Liver (tissue), 9 donors: ENCODE results near the gene RPP21. TPM values are rescaled to one million over a fixed set of nuclear protein-coding genes. Genes with fewer than 3 reads are reported as not detected.

Experiments
- DNase-seq: peaks from one replicate; pipeline ENCODE4 v3.0.0-alpha.2; 2017; ENCODE audit warnings: low spot score
- H3K27ac ChIP-seq, 2 donors: one replicate each; pipeline ENCODE4 v1.7.0; 2013; ENCODE audit warnings: inconsistent platforms in 2 of 2, low read length in 2 of 2, control low read depth in 1 of 2, low read depth in 1 of 2, mild to moderate bottlenecking in 1 of 2
- H3K27me3 ChIP-seq, 4 donors: one replicate each; pipeline versions ENCODE4 v1.6.1 to v1.7.0; 2013; ENCODE audit warnings: low read length in 3 of 4, inconsistent platforms in 1 of 4, mild to moderate bottlenecking in 1 of 4, moderate library complexity in 1 of 4; ENCODE audit not compliant: control insufficient read depth in 4 of 4, insufficient read depth in 4 of 4
- H3K36me3 ChIP-seq, 4 donors: one replicate each; pipeline versions ENCODE4 v1.6.1 to v1.7.0; 2013; ENCODE audit warnings: low read length in 3 of 4, mild to moderate bottlenecking in 3 of 4, low read depth in 1 of 4, moderate library complexity in 1 of 4; ENCODE audit not compliant: control insufficient read depth in 4 of 4, insufficient read depth in 3 of 4
- H3K4me1 ChIP-seq, 4 donors: one replicate each; pipeline versions ENCODE4 v1.6.1 to v1.7.0; 2013; ENCODE audit warnings: low read length in 3 of 4, mild to moderate bottlenecking in 3 of 4, moderate library complexity in 1 of 4; ENCODE audit not compliant: control insufficient read depth in 4 of 4, insufficient read depth in 4 of 4
- H3K4me3 ChIP-seq, 3 donors: one replicate each; pipeline versions ENCODE4 v1.6.1 to v1.7.0; 2013; ENCODE audit warnings: low read length in 3 of 3, control low read depth in 1 of 3, low read depth in 1 of 3, mild to moderate bottlenecking in 1 of 3
- H3K9ac ChIP-seq, 2 donors: one replicate each; pipeline ENCODE4 v1.7.0; 2013; ENCODE audit warnings: low read length in 2 of 2, mild to moderate bottlenecking in 2 of 2, moderate library complexity in 2 of 2, control low read depth in 1 of 2, low read depth in 1 of 2
- H3K9me3 ChIP-seq, 4 donors: one replicate each; pipeline versions ENCODE4 v1.6.1 to v1.7.0; 2013; ENCODE audit warnings: low read length in 3 of 4; ENCODE audit not compliant: control insufficient read depth in 4 of 4
- EGR1 ChIP-seq, 2 donors: IDR thresholded peaks; 2 replicates each; pipeline ENCODE4 v1.6.1; 2016 to 2018; ENCODE audit warnings: antibody characterized with exemption in 2 of 2, low read depth in 2 of 2
- FOXA1 ChIP-seq: IDR thresholded peaks from 2 replicates; pipeline ENCODE4 v1.6.1; 2016; ENCODE audit warnings: antibody characterized with exemption
- FOXA2 ChIP-seq: IDR thresholded peaks from 2 replicates; pipeline ENCODE4 v1.6.1; 2016; ENCODE audit warnings: antibody characterized with exemption
- GABPA ChIP-seq, 2 donors: IDR thresholded peaks in 1 of 2; conservative IDR thresholded peaks in 1 of 2; 2 replicates each; pipeline ENCODE4 v1.6.1; 2016; ENCODE audit warnings: antibody characterized with exemption in 2 of 2, mild to moderate bottlenecking in 1 of 2, moderate library complexity in 1 of 2
- HNF4A ChIP-seq, 2 donors: conservative IDR thresholded peaks; 2 replicates each; pipeline ENCODE4 v1.6.1; 2016; ENCODE audit warnings: antibody characterized with exemption in 2 of 2, mild to moderate bottlenecking in 2 of 2
- HNF4G ChIP-seq: IDR thresholded peaks from 2 replicates; pipeline ENCODE4 v1.6.1; 2016; ENCODE audit warnings: antibody characterized with exemption
- JUND ChIP-seq, 2 donors: IDR thresholded peaks; 2 replicates each; pipeline ENCODE4 v1.6.1; 2016; ENCODE audit warnings: antibody characterized with exemption in 2 of 2
- NR2F2 ChIP-seq: IDR thresholded peaks from 2 replicates; pipeline ENCODE4 v1.6.1; 2016; ENCODE audit warnings: antibody characterized with exemption
- RAD21 ChIP-seq, 2 donors: IDR thresholded peaks; 2 replicates each; pipeline ENCODE4 v1.6.1; 2016; ENCODE audit warnings: antibody characterized with exemption in 2 of 2, mild to moderate bottlenecking in 2 of 2
- REST ChIP-seq: IDR thresholded peaks from 2 replicates; pipeline ENCODE4 v1.6.1; 2016; ENCODE audit warnings: antibody characterized with exemption, mild to moderate bottlenecking
- RXRA ChIP-seq, 2 donors: IDR thresholded peaks; 2 replicates each; pipeline ENCODE4 v1.6.1; 2017 to 2018; ENCODE audit warnings: antibody characterized with exemption in 2 of 2, mild to moderate bottlenecking in 1 of 2
- SP1 ChIP-seq: IDR thresholded peaks from 2 replicates; pipeline ENCODE4 v1.6.1; 2018; ENCODE audit warnings: antibody characterized with exemption, mild to moderate bottlenecking
- TAF1 ChIP-seq: conservative IDR thresholded peaks from 2 replicates; pipeline ENCODE4 v1.6.1; 2016; ENCODE audit warnings: antibody characterized with exemption, mild to moderate bottlenecking
- YY1 ChIP-seq: IDR thresholded peaks from 2 replicates; pipeline ENCODE4 v1.6.1; 2016; ENCODE audit warnings: antibody characterized with exemption, mild to moderate bottlenecking
- WGBS: extraction: QIAGEN DNeasy Blood & Tissue Kit; methylation state at CpG from one replicate; pipeline ENCODE4 v1.1.7; 2013; 5-methylcytosine and 5-hydroxymethylcytosine counted together
- polyA plus RNA-seq, 2 donors: library from polyadenylated mRNA; stranded (reverse) in 1 of 2; unstranded in 1 of 2; fragments of 200-250 nt in 1 of 2; fragments of >200 nt in 1 of 2; fragmentation: Nextera tagmentation in 1 of 2; extraction: Ambion mirVana in 1 of 2; gene quantifications; one replicate each; pipeline versions ENCODE4 v1.2.1 to v1.2.3, GENCODE V29; 2013 to 2015
- total RNA-seq, 2 donors: library from RNA; depleted of rRNA; stranded (reverse); fragments of >200 nt; gene quantifications; one replicate each; pipeline ENCODE4 v1.2.3, GENCODE V29; 2014
- TF ChIP-seq, protein P1 (sequence below): fragments of 150-350 bp; IDR thresholded peaks from 2 replicates; pipeline ENCODE4 v1.5.1; 2017; ENCODE audit warnings: improper control_type of control experiment, low read depth, low read length; ENCODE audit not compliant: missing input control
- TF ChIP-seq, protein P2 (sequence below): IDR thresholded peaks from 2 replicates; pipeline ENCODE4 v1.6.1; 2016; ENCODE audit warnings: antibody characterized with exemption
- TF ChIP-seq, protein P3 (sequence below): IDR thresholded peaks from 2 replicates; pipeline ENCODE4 v1.6.1; 2016; ENCODE audit warnings: antibody characterized with exemption
- TF ChIP-seq, protein P4 (sequence below): IDR thresholded peaks from 2 replicates; pipeline ENCODE4 v1.6.1; 2016; ENCODE audit warnings: antibody characterized with exemption
- donor health status: healthy.
- donor health status: healthy.
- donor health status: healthy.
- donor health status: healthy.
- donor health status: healthy.

The RPP21 gene
- total and polyA plus RNA-seq, 4 donors = 9.3 to 32.9 (median 21.0) TPM

- TF ChIP-seq HNF4A (conservative IDR thresholded peaks at IDR 0.05) = no peak
- peak; percentile 71 to 77 for TF ChIP-seq RAD21 (IDR thresholded peaks at IDR 0.05)
- TF ChIP-seq, protein P1, sequence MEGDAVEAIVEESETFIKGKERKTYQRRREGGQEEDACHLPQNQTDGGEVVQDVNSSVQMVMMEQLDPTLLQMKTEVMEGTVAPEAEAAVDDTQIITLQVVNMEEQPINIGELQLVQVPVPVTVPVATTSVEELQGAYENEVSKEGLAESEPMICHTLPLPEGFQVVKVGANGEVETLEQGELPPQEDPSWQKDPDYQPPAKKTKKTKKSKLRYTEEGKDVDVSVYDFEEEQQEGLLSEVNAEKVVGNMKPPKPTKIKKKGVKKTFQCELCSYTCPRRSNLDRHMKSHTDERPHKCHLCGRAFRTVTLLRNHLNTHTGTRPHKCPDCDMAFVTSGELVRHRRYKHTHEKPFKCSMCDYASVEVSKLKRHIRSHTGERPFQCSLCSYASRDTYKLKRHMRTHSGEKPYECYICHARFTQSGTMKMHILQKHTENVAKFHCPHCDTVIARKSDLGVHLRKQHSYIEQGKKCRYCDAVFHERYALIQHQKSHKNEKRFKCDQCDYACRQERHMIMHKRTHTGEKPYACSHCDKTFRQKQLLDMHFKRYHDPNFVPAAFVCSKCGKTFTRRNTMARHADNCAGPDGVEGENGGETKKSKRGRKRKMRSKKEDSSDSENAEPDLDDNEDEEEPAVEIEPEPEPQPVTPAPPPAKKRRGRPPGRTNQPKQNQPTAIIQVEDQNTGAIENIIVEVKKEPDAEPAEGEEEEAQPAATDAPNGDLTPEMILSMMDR = peak; percentile 63
- Histone ChIP-seq H3K27me3 (peaks cover 0 to 14% (median 5%) of the 10 kb centered on the region in 4 donors), H3K36me3 (no peaks in the 10 kb centered on the region), H3K9me3 (peaks cover 0 to 2% (median 0%) of the 10 kb centered on the region in 4 donors), H3K27ac (no peak overlapping the region), H3K9ac (no peak overlapping the region), H3K4me3 (peak overlapping the region in 1 of 3 donors; percentile 18), H3K4me1 (peaks cover 0 to 4% (median 2%) of the 10 kb centered on the region in 4 donors)
- WGBS = 7% methylated on average over 40 of the region's 40 CpGs
- peak; percentile 43 for DNase-seq
These were observed 13.0 kb downstream of the RPP21 start for GRCh38 chr6:30357678-30358540.

DNA sequence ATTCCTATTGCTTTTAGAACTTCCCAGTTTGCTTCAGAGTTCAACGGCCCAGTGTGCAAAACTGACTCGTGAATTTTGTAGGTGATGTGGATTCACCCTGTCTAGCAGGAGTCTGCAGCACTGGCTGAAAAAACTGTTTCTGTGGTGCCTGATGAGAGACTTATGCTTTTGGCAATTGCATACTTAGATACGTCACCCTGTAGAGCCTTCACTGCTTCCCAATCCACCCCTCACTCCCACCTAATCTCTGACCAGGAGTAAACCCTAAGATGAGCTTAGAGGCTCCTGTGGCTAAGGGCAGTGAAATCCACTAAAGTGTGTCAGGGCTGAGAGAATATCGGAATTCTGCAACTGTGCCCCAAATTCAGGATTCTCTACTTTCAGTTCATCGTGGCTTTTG lies 14.3 kb downstream of the RPP21 start:
- Histone ChIP-seq H3K36me3 (no peaks in the 10 kb centered on the region), H3K4me3 (no peak overlapping the region), H3K9me3 (peaks cover 0 to 2% (median 0%) of the 10 kb centered on the region in 4 donors), H3K27me3 (peaks cover 0 to 14% (median 5%) of the 10 kb centered on the region in 4 donors), H3K4me1 (peaks cover 0 to 4% (median 2%) of the 10 kb centered on the region in 4 donors), H3K9ac (no peak overlapping the region), H3K27ac (no peak overlapping the region)
- WGBS = 62% methylated on average over 5 of the region's 5 CpGs
- DNase-seq = no peak
- TF ChIP-seq, protein P2, sequence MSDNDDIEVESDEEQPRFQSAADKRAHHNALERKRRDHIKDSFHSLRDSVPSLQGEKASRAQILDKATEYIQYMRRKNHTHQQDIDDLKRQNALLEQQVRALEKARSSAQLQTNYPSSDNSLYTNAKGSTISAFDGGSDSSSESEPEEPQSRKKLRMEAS = no peak
- TF ChIP-seq REST (no peak), JUND (IDR thresholded peaks at IDR 0.05) (no peak), HNF4G (no peak), YY1 (no peak), SP1 (no peak), GABPA (IDR thresholded peaks at IDR 0.05 in 1 of 2, conservative IDR thresholded peaks at IDR 0.05 in 1 of 2) (no peak), FOXA1 (no peak), RAD21 (IDR thresholded peaks at IDR 0.05) (no peak), RXRA (IDR thresholded peaks at IDR 0.05) (no peak), HNF4A (conservative IDR thresholded peaks at IDR 0.05) (no peak), EGR1 (IDR thresholded peaks at IDR 0.05; ENCODE audit: low read depth in 2 of 2) (no peak), FOXA2 (no peak), NR2F2 (no peak), TAF1 (no peak)
- TF ChIP-seq, protein P1 = no peak
- TF ChIP-seq, protein P3, sequence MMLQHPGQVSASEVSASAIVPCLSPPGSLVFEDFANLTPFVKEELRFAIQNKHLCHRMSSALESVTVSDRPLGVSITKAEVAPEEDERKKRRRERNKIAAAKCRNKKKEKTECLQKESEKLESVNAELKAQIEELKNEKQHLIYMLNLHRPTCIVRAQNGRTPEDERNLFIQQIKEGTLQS = no peak
- TF ChIP-seq, protein P4, sequence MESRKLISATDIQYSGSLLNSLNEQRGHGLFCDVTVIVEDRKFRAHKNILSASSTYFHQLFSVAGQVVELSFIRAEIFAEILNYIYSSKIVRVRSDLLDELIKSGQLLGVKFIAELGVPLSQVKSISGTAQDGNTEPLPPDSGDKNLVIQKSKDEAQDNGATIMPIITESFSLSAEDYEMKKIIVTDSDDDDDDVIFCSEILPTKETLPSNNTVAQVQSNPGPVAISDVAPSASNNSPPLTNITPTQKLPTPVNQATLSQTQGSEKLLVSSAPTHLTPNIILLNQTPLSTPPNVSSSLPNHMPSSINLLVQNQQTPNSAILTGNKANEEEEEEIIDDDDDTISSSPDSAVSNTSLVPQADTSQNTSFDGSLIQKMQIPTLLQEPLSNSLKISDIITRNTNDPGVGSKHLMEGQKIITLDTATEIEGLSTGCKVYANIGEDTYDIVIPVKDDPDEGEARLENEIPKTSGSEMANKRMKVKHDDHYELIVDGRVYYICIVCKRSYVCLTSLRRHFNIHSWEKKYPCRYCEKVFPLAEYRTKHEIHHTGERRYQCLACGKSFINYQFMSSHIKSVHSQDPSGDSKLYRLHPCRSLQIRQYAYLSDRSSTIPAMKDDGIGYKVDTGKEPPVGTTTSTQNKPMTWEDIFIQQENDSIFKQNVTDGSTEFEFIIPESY = no peak
